Endodermal cell (in vitro differentiated cells): Measurements from ENCODE around the gene SLC44A4. TPM values are rescaled to one million over a fixed set of nuclear protein-coding genes. Genes with fewer than 3 reads are reported as not detected.

Experiments used
- DNase-seq: peaks from one replicate; pipeline ENCODE4 v3.0.0-alpha.2; 2017
- H3K27ac ChIP-seq: 2 replicates; pipeline ENCODE4 v1.5.1; 2013; ENCODE audit warnings: mild to moderate bottlenecking, low read depth, low read length, moderate library complexity
- H3K27me3 ChIP-seq: 2 replicates; pipeline ENCODE4 v1.6.1; 2013; ENCODE audit warnings: mild to moderate bottlenecking, low read length, moderate library complexity; ENCODE audit not compliant: insufficient read depth, control insufficient read depth, poor library complexity, severe bottlenecking
- H3K36me3 ChIP-seq: 2 replicates; pipeline ENCODE4 v1.7.0; 2013; ENCODE audit warnings: mild to moderate bottlenecking, low read length, moderate library complexity; ENCODE audit not compliant: control insufficient read depth, insufficient read depth
- H3K4me1 ChIP-seq: one replicate; pipeline ENCODE4 v1.7.0; 2013; ENCODE audit warnings: low read length; ENCODE audit not compliant: control insufficient read depth, insufficient read depth
- H3K4me3 ChIP-seq: 2 replicates; pipeline ENCODE4 v1.5.1; 2013; ENCODE audit warnings: mild to moderate bottlenecking, low read length, moderate library complexity
- H3K9ac ChIP-seq: 2 replicates; pipeline ENCODE4 v1.6.1; 2013; ENCODE audit warnings: mild to moderate bottlenecking, low read length, moderate library complexity; ENCODE audit not compliant: poor library complexity, severe bottlenecking; ENCODE audit errors: extremely low read depth
- H3K9me3 ChIP-seq: 2 replicates; pipeline ENCODE4 v1.6.1; 2013; ENCODE audit warnings: mild to moderate bottlenecking, low read length, moderate library complexity; ENCODE audit not compliant: control insufficient read depth
- H3K27ac Mint-ChIP-seq: 2 replicates; pipeline ENCODE4 v1.8.0; 2020; ENCODE audit warnings: mixed read lengths
- H3K27me3 Mint-ChIP-seq: 2 replicates; pipeline ENCODE4 v1.8.0; 2021; ENCODE audit warnings: mild to moderate bottlenecking, mixed read lengths; ENCODE audit not compliant: insufficient read depth
- H3K36me3 Mint-ChIP-seq: 2 replicates; pipeline ENCODE4 v1.8.0; 2020; ENCODE audit warnings: low read depth, mixed read lengths
- H3K4me1 Mint-ChIP-seq: 2 replicates; pipeline ENCODE4 v1.8.0; 2020; ENCODE audit warnings: mixed read lengths
- H3K4me3 Mint-ChIP-seq: 2 replicates; pipeline ENCODE4 v1.8.0; 2020; ENCODE audit warnings: mild to moderate bottlenecking, moderate library complexity, mixed read lengths
- H3K9me3 Mint-ChIP-seq: 2 replicates; pipeline ENCODE4 v1.8.0; 2020; ENCODE audit warnings: mild to moderate bottlenecking, mixed read lengths
- CTCF ChIP-seq: fragments of 200-600 bp; sonication (generic); conservative IDR thresholded peaks from 2 replicates; pipeline ENCODE4 v1.5.0; 2021; ENCODE audit warnings: antibody characterized with exemption, mild to moderate bottlenecking
- WGBS, 2 experiments: methylation state at CpG; one replicate each; pipeline versions ENCODE4 v1.1.5 to v1.1.7; 2013; ENCODE audit warnings: missing lambda C conversion rate in 2 of 2, mixed read lengths in 1 of 2; ENCODE audit not compliant: insufficient coverage in 1 of 2, insufficient read length in 1 of 2; 5-methylcytosine and 5-hydroxymethylcytosine counted together
- total RNA-seq, 2 donors: library from RNA; stranded (reverse); fragmentation: NEBNext Ultra II Directional in 1 of 2; extraction: Animal tissue kit (Norgen Biotek cat#: 25700) in 1 of 2; gene quantifications; 2 replicates in 1 of 2; 3 replicates in 1 of 2; pipeline ENCODE4 v1.2.1, GENCODE V29; 2021

Gene SLC44A4
- total RNA-seq, 2 donors from 2014 or later: 1.3 to 3.6 TPM

GRCh38 chr6:31903957-31904356 lies 25.2 kb upstream of the SLC44A4 start:
- Histone ChIP-seq H3K27me3 (no peaks in the 10 kb centered on the region), H3K36me3 (no peaks in the 10 kb centered on the region), H3K4me1 (peaks cover 2% of the 10 kb centered on the region), H3K9ac (no peak overlapping the region), H3K9me3 (no peaks in the 10 kb centered on the region), H3K27ac (no peak overlapping the region), H3K4me3 (no peak overlapping the region)
- Mint-ChIP-seq H3K4me1 (peaks cover 22% of the 10 kb centered on the region), H3K27me3 (no peaks in the 10 kb centered on the region), H3K27ac (no peak overlapping the region), H3K36me3 (peaks cover 2% of the 10 kb centered on the region), H3K9me3 (no peaks in the 10 kb centered on the region), H3K4me3 (no peak overlapping the region)
- no peak for DNase-seq
- TF ChIP-seq CTCF: no peak
- 67 to 88% methylated on average over 1 to 2 of the region's 3 CpGs for WGBS, 2 experiments

- H3K9me3 Mint-ChIP-seq: no peaks in the 10 kb centered on the region
- peaks cover 2% of the 10 kb centered on the region for H3K4me1 ChIP-seq
- TF ChIP-seq CTCF: no peak
- no peaks in the 10 kb centered on the region for H3K27me3 ChIP-seq
- peak within 1 kb of the TSS; percentile 75 for H3K27ac ChIP-seq
- WGBS, 2 experiments: 0 to 1% methylated on average over 16 to 66 of the region's 77 CpGs
- peak within 1 kb of the TSS; percentile 76 for H3K4me3 ChIP-seq
- peak within 1 kb of the TSS; percentile 50 for H3K27ac Mint-ChIP-seq
- peaks cover 2% of the 10 kb centered on the region for H3K36me3 Mint-ChIP-seq
- peak within 1 kb of the TSS; percentile 47 for H3K9ac ChIP-seq
- peaks cover 28% of the 10 kb centered on the region for H3K4me1 Mint-ChIP-seq
- no peaks in the 10 kb centered on the region for H3K27me3 Mint-ChIP-seq
- H3K9me3 ChIP-seq: no peaks in the 10 kb centered on the region
- peak within 1 kb of the TSS; percentile 63 for H3K4me3 Mint-ChIP-seq
- H3K36me3 ChIP-seq: no peaks in the 10 kb centered on the region
- peak; percentile 96 for DNase-seq
Observed at GRCh38 chr6:31901953-31902643, 23.3 kb upstream of the SLC44A4 start, which contains the start of gene ZBTB12. Gene ZBTB12 (minus strand): TSS chr6:31902086. CDS start chr6:31901305, 781 bp downstream.

- no peaks in the 10 kb centered on the region for H3K9me3 Mint-ChIP-seq
- no peak for TF ChIP-seq CTCF
Observed at GRCh38 chr6:31901415-31901952, 22.7 kb upstream of the SLC44A4 start.

More at GRCh38 chr6:31901415-31901952, 22.7 kb upstream of the SLC44A4 start:
- Histone ChIP-seq H3K4me1 (peaks cover 5% of the 10 kb centered on the region), H3K9me3 (no peaks in the 10 kb centered on the region), H3K36me3 (no peaks in the 10 kb centered on the region), H3K9ac (peak overlapping the region; percentile 47), H3K27me3 (no peaks in the 10 kb centered on the region), H3K27ac (peak overlapping the region; percentile 75), H3K4me3 (peak overlapping the region; percentile 76)
- peak overlapping the region; percentile 63 for H3K4me3 Mint-ChIP-seq
- H3K4me1 Mint-ChIP-seq: peaks cover 28% of the 10 kb centered on the region
- no peak overlapping the region for H3K27ac Mint-ChIP-seq
- peaks cover 2% of the 10 kb centered on the region for H3K36me3 Mint-ChIP-seq
- no peaks in the 10 kb centered on the region for H3K27me3 Mint-ChIP-seq
- WGBS, 2 experiments: 11 to 12% methylated on average over 8 to 32 of the region's 45 CpGs
- DNase-seq: peak; percentile 50
